Left kidney (tissue), 2 donors: Measurements from ENCODE around the gene TTLL6. TPM values are rescaled to one million over a fixed set of nuclear protein-coding genes. Genes with fewer than 3 reads are reported as not detected.
A peak's percentile ranks its signal among the peaks of the same experiment; 100 is the strongest.

Experiments used
- DNase-seq: peaks from one replicate; pipeline ENCODE4 v3.0.0-alpha.2; 2013
- polyA plus RNA-seq: library from polyadenylated mRNA; unstranded; fragments of 120-200 nt; gene quantifications from one replicate; pipeline ENCODE4 v1.2.1, GENCODE V29; 2013; ENCODE audit not compliant: insufficient read length

Gene TTLL6
- polyA plus RNA-seq, 1 donor = 0.35 TPM

DNA sequence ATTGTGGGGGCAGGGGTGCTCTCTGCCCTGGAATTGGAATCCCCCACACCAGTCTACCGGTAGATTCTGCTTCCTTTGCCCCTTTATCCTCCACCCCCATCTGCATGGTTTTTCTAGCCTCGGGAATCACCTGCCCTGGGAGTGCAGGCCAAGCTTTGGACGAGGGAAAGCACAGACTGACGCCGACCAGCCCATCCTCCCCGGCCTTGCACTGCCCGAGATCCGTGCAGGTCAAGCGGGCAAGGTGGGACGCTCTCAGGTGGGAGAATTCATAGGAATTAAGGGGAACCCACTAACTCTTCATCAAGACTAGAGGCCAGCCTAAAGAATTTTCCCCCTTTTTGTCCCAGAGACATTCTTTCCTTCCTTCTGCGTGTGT, 78.6 kb downstream of the TTLL6 start:
- no peak for DNase-seq

DNA sequence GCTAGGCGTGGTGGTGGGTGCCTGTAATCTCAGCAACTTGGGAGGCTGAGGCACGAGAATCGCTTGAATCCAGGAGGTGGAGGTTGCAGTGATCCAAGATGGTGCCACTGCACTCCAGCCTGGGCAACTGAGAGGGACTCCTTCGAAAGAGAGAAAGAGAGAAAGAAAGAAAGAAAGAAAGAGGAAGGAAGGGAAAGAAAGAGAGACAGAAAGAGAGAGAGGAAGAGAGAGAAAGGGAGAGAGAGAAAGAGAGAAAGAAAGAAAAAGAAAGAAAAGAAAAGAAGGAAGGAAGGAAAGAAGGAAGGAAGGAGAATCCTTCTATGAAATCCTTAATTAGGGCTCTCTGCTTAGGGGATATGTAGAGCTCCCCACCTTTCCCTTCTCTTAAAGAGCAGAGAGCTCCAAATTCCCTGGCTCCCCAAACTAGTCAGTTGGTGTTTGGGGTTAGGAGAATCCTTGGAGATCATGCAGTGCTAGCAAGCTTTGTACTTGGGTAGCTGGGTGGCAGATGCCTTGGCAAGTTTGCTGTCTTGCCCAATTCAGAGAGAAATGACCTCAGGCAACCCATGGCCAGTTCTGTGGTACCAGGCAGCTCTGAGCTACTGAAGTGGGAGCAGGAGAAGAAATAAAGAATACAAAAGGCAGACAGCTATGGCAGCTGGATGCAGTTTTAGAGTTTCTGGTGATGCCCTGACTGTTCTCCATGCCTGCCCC, 79.5 kb downstream of the TTLL6 start:
- no peak for DNase-seq

DNA sequence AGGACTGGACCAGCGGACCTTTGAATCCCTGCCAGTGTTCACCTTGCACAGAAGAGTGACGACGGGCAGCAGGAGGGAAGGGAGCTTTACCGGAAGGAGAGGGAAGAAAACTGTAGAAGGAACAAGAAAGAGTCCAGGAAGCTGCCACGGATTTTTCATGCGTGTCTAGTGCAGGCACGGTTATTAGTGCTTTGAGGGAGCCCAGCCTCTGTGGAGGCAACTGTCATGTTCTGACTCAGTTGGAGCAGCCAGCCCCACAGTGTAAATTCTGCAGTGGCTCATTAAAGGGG, 82.0 kb downstream of the TTLL6 start:
- DNase-seq = no peak

DNA sequence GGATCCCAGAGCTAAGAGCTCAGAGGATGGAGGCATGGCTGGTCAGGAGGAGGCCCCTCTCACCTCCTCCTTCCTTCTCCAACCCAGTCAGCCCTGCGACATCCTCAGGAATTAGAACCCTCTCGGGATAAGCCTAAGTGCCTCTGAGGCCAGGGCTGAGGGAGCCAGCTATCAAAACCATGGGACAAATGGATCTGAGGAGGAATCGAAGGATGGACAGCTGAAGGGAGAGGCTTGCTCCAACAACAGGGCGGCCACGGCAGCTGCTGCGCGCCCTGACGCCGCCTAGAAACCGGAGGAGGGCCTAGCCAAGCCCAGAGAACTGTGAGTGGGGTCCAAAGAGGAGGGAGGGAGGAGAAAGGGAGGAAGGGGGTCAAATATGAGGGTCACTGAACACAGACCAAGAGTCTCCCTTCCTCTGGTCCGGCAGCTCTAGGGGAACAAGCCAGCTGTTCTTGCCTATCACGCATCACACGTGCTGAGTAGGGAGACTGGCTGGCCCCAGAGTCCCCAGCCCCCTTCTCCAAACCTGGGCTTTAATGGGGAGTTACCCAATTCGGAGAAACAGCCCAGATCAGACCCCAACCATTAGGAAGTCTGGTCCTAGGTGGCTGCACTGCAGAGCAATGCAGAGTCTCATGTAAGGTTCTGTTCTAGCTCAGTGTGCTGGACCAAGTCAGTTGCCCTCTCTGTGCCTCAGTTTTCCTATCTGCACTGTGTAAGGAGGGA, 82.5 kb downstream of the TTLL6 start:
- DNase-seq = no peak

DNA sequence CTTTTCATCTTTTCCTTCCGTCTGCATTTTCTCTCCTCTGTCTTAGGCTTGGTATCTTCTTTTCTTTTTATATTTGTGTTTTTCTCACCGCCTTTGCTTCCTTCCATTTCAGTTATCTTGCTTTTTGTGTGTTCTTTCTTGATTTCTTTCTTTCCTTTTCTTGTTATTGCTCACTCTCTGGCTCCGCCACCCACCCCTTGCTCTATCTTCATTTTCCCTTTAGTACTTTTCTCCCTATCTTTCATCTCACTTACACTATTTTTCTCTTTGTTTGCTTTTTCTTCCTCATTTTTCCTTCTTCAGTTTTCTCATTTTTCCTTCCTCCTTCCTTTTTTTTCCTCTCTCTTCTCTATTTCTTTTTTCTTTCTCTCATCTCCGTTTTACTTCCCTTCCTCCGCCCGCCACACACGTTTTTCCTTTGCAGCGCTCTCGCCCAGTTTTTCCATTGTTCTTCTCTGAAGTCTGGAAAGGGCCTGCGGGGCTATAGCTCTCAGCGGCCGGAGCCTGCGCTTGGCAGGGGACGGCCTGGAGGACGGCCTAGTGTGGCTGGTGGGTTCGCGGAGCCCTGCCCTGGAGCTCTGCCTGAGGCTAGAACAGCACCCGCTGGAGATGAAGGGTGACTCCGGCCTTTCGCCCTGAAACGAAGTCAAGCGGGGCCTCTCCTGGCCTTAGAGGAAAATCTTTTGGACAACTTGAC, 83.2 kb downstream of the TTLL6 start:
- DNase-seq = no peak

DNA sequence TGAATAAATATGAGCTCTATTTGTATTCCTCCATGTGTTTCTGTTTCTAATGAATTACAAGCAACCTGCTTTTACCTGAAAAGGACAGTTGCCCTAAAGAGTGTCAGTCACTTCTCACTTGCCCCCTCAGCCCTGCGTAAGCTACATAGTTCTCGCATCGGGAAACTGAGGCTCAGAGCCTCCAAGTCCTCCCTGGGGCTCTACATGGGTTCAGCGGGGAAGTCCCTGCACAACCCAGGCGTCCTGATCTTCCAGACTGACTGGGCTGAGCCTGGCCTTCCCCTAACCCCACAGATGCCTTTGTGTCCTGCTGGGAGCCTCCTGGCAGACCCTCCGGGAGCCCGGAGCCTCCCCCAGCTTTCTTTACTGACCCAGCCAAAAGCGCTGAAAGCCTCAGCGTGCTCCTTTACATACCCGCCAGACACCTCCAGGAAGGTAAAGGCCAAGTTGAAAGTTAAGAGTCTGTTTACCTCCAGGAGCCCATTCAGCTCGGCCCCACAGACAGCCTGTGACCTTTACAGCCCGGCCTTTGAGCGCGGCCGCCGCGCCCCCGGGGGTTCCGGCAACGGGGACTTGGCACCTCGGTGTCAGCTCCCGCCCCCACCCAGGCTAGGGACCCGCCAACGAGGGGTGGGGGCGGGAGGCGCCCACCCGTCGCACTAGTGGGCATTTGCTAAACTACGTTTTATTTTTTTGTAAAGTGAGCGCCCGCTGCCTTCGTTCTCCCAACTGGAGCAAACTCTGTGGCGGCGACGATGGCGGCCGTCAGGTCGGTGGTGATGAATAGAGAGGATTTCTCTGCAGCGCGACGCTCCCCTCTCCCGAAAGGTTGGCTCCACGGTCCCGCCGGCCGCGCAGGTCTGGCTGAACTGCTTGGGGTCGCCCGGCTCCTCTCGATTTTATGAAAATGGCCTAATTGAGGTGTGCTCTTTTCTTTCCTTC, 84.1 kb downstream of the TTLL6 start:
- DNase-seq = no peak

DNA sequence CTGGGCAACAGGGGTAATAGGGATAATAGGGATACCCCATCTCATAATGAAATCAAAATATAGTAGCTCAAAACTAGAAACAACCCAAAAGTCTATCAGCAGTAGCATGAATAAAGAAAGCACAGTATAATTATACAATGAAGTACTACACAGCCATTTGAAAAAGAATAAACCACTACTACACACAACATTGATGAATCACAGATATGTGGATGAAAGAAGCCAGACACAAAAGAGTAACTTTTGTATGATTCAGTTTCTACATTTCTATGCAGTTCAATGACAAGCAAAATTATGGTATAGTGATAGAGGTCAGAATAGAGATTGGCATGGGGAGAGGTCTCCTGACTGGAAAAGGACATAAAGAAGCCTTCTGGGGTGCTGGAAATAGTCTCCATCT, 85.7 kb downstream of the TTLL6 start:
- DNase-seq = no peak

DNA sequence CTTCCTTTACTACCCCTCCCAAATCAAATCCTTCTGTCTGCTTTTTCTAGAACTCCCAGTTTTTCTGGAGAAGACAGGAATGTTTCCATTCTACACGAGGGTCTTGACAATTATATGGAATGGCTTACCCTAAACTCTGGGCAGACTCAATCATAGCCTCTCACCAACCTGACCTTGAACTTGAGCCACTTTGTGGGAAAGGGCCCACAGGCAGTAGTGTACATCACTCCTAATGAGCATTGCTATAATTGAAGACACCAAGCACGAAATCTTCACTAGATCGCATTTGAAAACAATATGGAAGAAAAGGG, 86.8 kb downstream of the TTLL6 start:
- no peak for DNase-seq

DNA sequence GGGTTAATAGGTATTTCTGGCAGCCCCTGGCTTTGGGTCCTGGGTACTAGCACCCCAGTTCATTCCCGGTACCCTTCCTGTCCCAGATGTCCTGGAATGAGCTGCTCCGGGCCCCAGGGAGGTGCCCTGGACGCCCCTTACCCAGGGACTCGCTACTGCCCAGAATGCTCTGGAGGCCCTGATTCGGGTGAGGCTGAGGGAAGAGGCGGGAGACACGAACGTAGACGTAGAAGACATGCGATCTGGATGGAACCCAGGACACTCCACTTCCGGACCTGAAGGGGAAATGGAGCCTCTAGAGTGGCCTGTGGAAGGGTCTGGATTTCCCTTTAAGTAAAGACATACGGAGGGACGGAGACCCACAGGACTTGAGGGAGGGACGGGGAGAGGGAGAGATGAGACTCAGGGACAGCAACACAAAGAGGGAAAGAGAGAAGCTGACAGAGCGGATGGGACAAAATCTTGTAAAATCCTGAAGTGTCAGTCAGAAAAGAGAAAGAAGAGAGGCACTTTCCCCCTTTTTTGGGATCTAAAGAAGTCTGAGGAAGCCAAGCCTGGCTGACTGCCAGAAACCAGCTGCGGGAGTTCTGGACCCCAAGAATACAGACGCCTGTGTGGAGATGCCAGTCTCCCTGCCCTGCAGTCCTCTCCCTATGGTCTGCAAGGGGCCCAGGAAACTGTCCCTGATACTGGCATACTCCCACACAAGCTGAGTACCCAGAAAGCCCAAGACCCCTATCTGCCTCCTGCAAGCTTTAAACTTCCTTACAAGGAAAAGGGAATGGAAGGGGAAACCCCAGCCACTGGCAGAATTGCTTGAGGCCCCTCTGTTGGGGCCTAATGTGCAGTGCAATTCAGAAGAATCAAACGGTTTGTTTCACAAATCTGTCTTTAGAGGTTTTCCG, 87.4 kb downstream of the TTLL6 start:
- DNase-seq = no peak

DNA sequence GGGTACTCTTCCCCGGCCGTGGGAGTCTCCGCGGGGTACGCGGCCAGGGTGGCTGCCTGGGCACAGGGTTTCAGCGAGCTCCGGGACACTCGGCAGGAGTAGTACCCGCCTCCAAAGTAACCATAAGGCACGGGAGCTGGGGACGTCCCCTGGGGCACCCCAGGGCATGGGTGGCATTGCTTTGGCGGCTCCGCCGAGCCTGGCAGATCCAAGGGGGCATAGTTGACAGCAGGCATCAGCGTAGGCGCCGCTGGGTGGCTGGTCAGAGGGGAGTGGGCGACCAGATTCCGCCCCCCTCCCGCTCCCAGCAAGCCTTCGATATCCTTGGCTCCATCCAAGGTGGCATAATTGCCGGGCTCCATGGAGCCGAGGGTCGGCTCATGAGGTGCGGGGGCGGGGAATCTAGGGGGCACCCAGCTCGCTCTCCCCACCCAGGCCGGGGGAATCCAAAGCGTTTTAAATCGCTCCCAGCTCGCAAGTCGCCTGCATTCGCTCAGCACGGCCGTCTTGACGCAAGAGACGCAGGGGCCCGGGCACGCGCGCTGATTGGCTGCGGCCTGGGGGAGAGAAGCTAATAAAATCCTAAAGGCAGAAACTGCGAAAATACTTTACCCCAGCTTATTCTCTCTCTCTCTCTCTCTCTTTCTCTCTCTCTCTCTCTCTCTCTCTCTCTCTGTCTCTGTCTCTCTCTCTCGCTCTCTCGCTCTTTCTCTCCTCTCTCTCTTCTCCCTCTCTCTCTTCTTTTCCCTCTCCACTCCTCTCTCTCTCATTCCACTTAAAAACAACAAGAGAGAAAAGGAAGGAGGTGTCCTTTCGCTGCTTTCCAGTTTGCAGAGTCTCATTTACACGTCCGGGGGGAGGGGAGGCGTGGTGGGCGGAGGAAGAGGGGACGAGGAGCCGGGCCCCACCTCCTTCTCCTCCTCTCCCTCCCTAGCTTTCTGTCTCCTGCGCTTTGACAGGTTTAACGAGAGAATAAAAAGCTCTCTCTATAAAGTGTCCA, 88.5 kb downstream of the TTLL6 start, which contains the start of gene HOXB13:
Gene HOXB13 (minus strand): TSS at position 519 of the 1,000 bp plus-strand sequence. CDS start 157 bp downstream, at position 362.
- no peak for DNase-seq

DNA sequence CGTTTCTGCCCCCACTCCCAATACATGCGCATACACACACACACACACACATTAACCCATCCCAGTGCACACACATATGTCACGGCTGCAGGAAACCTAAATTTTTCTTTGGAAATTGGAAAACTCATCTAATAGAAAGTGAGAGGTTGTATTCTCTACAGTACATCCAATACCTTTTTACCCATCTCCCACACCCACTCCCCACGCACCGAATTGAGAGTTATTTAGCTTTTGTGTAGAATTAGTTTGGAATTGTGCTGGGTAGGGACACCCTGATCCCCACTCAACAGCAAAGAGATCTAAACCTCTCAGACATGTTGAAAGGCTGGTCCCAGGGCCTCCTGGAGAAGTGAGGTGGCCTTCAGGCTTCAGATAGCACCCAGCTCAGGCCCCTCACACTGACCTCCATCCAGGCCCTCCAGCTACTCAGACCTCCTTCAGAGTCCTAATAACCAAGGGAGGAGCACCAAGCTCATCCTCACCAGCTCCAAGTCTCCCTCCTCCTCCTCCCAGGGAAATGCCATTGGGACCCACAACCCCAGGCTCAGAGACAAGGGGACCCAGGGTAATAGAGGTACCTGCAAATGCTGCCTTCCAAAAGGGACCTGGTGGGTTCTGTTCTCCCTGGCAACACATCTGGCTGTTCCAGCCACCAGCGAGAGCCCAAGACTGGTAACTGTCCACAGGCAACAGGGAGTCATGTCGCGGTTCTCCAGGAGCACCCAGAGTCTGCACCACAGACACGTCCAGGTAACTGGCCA, 89.4 kb downstream of the TTLL6 start:
- DNase-seq = no peak

DNA sequence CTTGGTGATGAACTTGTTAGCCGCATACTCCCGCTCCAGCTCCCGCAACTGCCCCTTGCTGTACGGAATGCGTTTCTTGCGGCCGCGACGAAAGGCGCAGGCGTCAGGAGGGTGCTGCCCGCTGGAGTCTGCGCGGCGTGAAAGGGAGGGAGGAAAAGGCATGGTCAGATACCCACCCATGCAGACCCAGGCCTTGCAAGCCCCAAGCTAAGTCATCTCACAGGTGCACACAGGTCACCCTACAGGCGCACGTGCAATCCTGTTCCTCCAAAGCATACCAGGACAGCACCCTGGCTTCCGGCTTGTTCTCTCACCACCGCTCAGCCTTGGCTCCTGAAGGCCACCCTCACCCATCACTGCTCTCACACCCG, 90.1 kb downstream of the TTLL6 start:
- DNase-seq = no peak

DNA sequence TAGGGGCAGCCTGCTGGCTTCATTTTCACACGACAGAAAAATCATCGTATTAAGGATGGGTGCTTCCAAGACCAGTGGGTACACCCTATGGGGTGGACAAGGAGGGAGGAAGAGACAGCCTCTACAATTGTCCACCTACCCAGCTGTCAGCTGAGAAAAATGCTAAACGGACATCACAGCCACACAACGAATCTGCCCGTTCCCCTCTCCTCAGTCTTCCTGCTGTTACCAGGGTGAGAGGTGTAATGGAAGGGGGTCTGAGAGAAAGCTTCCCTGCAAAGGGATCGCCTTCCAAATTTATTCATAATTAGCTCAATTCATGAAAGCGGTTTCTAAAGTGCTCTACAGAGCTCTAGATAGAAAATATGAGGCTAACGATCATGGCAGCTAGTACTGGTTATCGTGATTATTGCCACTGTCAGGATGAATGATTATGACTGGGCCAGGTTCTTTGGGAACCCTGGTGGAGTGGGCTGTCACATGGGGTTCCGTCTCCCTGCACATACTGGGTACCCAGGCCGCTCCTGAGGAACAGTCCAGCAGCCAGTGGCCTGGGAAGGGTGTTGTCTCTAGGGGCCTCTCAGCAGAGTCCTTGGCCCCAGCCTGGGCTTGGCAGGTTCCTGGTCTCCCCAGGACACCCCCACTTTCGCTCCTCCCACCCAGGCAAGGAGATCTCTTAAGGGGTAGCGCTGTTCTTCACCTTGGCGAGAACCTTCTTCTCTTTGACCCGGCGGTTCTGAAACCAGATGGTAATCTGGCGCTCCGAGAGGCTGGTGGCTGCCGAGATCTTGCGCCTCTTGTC, 90.7 kb downstream of the TTLL6 start:
- no peak for DNase-seq

DNA sequence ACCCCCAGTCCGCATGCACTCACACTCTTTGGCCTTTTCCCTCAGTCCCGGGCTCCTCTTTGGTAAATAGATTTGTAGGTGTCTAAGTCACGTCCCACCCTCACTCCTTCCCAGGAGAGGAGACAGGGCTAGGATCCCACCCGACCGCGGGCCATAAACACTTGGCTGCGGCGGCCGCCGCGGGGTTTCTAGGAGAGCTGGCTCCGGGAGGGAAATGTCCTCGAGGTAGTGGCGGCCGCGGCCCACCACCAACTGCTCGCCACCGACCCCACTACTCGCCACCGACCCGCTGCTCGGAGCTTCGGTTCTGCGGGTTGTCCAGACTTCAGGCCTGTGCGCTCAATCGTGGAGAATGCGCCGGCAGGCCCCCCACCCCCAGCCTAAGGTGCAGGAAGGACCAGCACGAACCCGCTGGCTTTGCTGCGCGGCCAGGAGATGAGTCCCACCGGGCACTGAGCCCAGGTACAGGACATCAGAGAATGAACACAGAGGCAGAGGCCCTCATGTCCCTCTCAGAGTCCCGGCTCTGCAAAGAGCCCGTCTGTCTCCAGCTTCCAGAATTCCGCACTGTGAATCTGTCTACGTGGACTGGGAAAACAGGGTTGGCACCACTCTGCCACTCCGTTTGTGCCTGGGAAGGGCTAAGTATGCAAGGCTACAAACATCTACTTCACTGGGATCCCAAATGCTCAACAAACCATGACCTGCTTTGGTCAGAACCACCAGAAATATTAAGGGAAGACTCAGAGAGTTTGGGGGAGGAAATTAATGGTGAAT, 91.6 kb downstream of the TTLL6 start:
- DNase-seq = no peak

DNA sequence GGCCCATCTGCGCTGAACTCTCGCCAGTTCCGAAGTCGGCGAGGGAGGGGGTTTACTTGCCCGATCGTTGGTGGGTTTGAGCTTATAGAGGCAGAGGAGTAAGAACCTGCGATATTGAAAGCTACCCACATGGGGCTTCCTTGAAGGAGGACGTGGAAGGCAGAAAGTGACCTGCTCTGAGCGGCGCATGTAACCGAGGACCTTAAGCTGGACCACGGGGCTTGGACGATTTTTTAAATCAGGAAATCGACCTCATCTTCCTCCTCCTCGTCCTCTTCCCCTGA, 92.1 kb downstream of the TTLL6 start:
- no peak for DNase-seq

DNA sequence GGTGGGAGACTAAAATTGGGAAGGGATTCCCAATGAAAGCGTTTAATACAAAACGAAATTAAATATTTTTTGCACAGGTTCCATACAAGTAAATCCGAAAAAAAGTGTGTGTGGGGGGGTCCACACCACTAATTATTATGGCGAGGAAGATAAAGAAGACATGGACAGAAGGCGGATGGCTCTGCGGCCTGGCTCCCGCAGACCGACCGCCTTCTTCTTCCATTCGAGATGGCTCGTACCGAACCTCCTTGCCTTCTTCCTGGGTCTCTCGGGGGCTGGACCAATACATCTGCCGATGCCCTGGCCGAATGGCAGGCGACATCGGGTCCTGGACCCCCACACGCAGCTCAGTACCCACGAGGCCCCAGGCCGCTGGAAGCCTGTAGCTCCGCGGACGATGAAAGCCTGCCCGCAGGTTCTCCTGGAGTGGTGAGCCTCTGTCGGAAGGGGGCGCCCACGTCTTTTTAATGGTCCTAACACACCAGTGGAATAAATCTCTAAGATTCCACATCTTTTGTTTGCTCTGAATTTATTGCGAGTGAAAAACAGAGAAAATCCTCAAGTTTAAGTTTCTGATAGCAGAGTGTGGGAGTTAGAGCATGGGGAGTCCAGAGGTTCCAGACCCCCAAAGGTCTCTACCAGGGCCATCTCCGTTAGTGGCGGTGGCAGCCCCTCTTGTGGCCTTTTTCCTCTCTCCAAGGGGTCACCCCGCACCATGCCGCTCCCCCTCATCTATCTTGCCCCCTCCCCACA, 92.6 kb downstream of the TTLL6 start:
- peak; percentile 88 for DNase-seq
